ENCODE results near the gene NAP1L1. TPM values are rescaled to one million over a fixed set of nuclear protein-coding genes. Genes with fewer than 3 reads are reported as not detected.

NAP1L1 gene
- total RNA-seq, 1 experiment from 2014 or later = 711 TPM

- DNase-seq = no peak
- ChIA-PET POLR2A (no interaction called here), CTCF (interaction anchor here (0.6 kb wide), 2 partner anchors 146 to 182 kb away, joined by 5 to 10 read pairs; no protein-coding TSS in a partner anchor)
- intact Hi-C loops (cut with micrococcal nuclease; ENCODE audit: unreplicated experiment) = loop anchor here (1.0 kb wide), 1 partner anchor 20 kb away; the partner anchor contains the start of gene NAP1L1
- H3K4me3 ChIP-seq (ENCODE audit: low read depth, low read length) = no peak overlapping the region
- no TSS peak for BruUV-seq (replicated peaks)
- H3K36me3 ChIP-seq (ENCODE audit: control insufficient read depth, insufficient read depth, low read length) = no peaks in the 10 kb centered on the region
- TF ChIP-seq CTCF (IDR thresholded peaks at IDR 0.05; ENCODE audit: insufficient read depth in 1 of 2, low read depth in 1 of 2, low read length in 1 of 2, severe bottlenecking in 1 of 2, unreplicated experiment in 1 of 2) = no peak
- Mint-ChIP-seq H3K4me1 (ENCODE audit: low read depth, unreplicated experiment) (no peaks in the 10 kb centered on the region), H3K36me3 (ENCODE audit: insufficient read depth, unreplicated experiment) (no peaks in the 10 kb centered on the region), H3K27me3 (ENCODE audit: insufficient read depth, unreplicated experiment) (no peaks in the 10 kb centered on the region), H3K9me3 (ENCODE audit: unreplicated experiment) (no peaks in the 10 kb centered on the region), H3K27ac (ENCODE audit: unreplicated experiment) (no peak overlapping the region), H3K4me3 (ENCODE audit: unreplicated experiment) (no peak overlapping the region)
- H3K27me3 ChIP-seq (replicated peaks; ENCODE audit: control insufficient read depth, insufficient read depth, low read length) = no peaks in the 10 kb centered on the region
- H3K9me3 ChIP-seq = no peaks in the 10 kb centered on the region
- H3K4me1 ChIP-seq = peaks cover 24% of the 10 kb centered on the region
These were observed 19.5 kb upstream of the NAP1L1 start for GRCh38 chr12:76103958-76104357.

GRCh38 chr12:76101739-76102385, 17.4 kb upstream of the NAP1L1 start:
- no peak for DNase-seq
- no TSS peak for BruUV-seq (replicated peaks)
- intact Hi-C loops (cut with micrococcal nuclease; ENCODE audit: unreplicated experiment) = no loop called here
- Mint-ChIP-seq H3K4me3 (ENCODE audit: unreplicated experiment) (no peak overlapping the region), H3K27ac (ENCODE audit: unreplicated experiment) (no peak overlapping the region), H3K4me1 (ENCODE audit: low read depth, unreplicated experiment) (no peaks in the 10 kb centered on the region), H3K36me3 (ENCODE audit: insufficient read depth, unreplicated experiment) (no peaks in the 10 kb centered on the region), H3K27me3 (ENCODE audit: insufficient read depth, unreplicated experiment) (no peaks in the 10 kb centered on the region), H3K9me3 (ENCODE audit: unreplicated experiment) (no peaks in the 10 kb centered on the region)
- Histone ChIP-seq H3K4me3 (ENCODE audit: low read depth, low read length) (no peak overlapping the region), H3K36me3 (ENCODE audit: control insufficient read depth, insufficient read depth, low read length) (no peaks in the 10 kb centered on the region), H3K27me3 (replicated peaks; ENCODE audit: control insufficient read depth, insufficient read depth, low read length) (no peaks in the 10 kb centered on the region), H3K4me1 (peaks cover 23% of the 10 kb centered on the region), H3K9me3 (no peaks in the 10 kb centered on the region)
- POLR2A ChIA-PET = no interaction called here
- no peak for TF ChIP-seq CTCF (IDR thresholded peaks at IDR 0.05; ENCODE audit: insufficient read depth in 1 of 2, low read depth in 1 of 2, low read length in 1 of 2, severe bottlenecking in 1 of 2, unreplicated experiment in 1 of 2)
- CTCF ChIA-PET = no interaction called here

GRCh38 chr12:76096079-76096646, 11.7 kb upstream of the NAP1L1 start:
- Histone ChIP-seq H3K36me3 (ENCODE audit: control insufficient read depth, insufficient read depth, low read length) (no peaks in the 10 kb centered on the region), H3K9me3 (no peaks in the 10 kb centered on the region), H3K27me3 (replicated peaks; ENCODE audit: control insufficient read depth, insufficient read depth, low read length) (no peaks in the 10 kb centered on the region), H3K4me1 (no peaks in the 10 kb centered on the region), H3K4me3 (ENCODE audit: low read depth, low read length) (no peak overlapping the region)
- no peaks in the 10 kb centered on the region for H3K36me3 Mint-ChIP-seq (ENCODE audit: insufficient read depth, unreplicated experiment)
- POLR2A ChIA-PET = no interaction called here
- DNase-seq = no peak
- H3K27ac Mint-ChIP-seq (ENCODE audit: unreplicated experiment) = no peak overlapping the region
- CTCF ChIA-PET = no interaction called here
- TF ChIP-seq CTCF (IDR thresholded peaks at IDR 0.05; ENCODE audit: insufficient read depth in 1 of 2, low read depth in 1 of 2, low read length in 1 of 2, severe bottlenecking in 1 of 2, unreplicated experiment in 1 of 2) = no peak
- BruUV-seq (replicated peaks) = no TSS peak
- no peaks in the 10 kb centered on the region for H3K27me3 Mint-ChIP-seq (ENCODE audit: insufficient read depth, unreplicated experiment)
- H3K9me3 Mint-ChIP-seq (ENCODE audit: unreplicated experiment) = no peaks in the 10 kb centered on the region
- no peak overlapping the region for H3K4me3 Mint-ChIP-seq (ENCODE audit: unreplicated experiment)
- no peaks in the 10 kb centered on the region for H3K4me1 Mint-ChIP-seq (ENCODE audit: low read depth, unreplicated experiment)
- intact Hi-C loops (cut with micrococcal nuclease; ENCODE audit: unreplicated experiment) = no loop called here

Data from Caco-2 (cell line).